Urinary bladder (tissue), 4 donors: ENCODE measurements around the gene ILDR1. TPM values are rescaled to one million over a fixed set of nuclear protein-coding genes. Genes with fewer than 3 reads are reported as not detected.

ENCODE experiments used
- DNase-seq: peaks from one replicate; pipeline ENCODE4 v3.0.0-alpha.2; 2015; ENCODE audit errors: extremely low spot score
- H3K27ac ChIP-seq: one replicate; pipeline ENCODE4 v1.5.1; 2013; ENCODE audit warnings: low read depth, mild to moderate bottlenecking, moderate library complexity
- H3K36me3 ChIP-seq: one replicate; pipeline ENCODE4 v1.6.1; 2013; ENCODE audit warnings: mild to moderate bottlenecking, moderate library complexity; ENCODE audit not compliant: insufficient read depth
- H3K4me1 ChIP-seq: one replicate; pipeline ENCODE4 v1.6.1; 2013; ENCODE audit warnings: mild to moderate bottlenecking, moderate library complexity; ENCODE audit not compliant: insufficient read depth
- H3K4me3 ChIP-seq: one replicate; pipeline ENCODE4 v1.5.1; 2013; ENCODE audit warnings: low read depth, low read length
- WGBS: extraction: QIAGEN DNeasy Blood & Tissue Kit; methylation state at CpG from one replicate; pipeline ENCODE4 v1.1.7; 2013; 5-methylcytosine and 5-hydroxymethylcytosine counted together
- polyA plus RNA-seq: library from polyadenylated mRNA; stranded (reverse); fragments of 200-250 nt; gene quantifications from one replicate; pipeline ENCODE4 v1.2.3, GENCODE V29; 2013
- total RNA-seq: library from RNA; depleted of rRNA; stranded (reverse); fragments of >200 nt; gene quantifications from one replicate; pipeline ENCODE4 v1.2.3, GENCODE V29; 2014
- donor health status: healthy with polysubstance abuse.
- donor health status: healthy.

The ILDR1 gene
- total and polyA plus RNA-seq, 2 donors, result 1.2 TPM

- no peaks in the 10 kb centered on the region for H3K4me1 ChIP-seq
- peak overlapping the region; percentile 75 for H3K27ac ChIP-seq
- H3K36me3 ChIP-seq, result no peaks in the 10 kb centered on the region
- WGBS, result 58% methylated on average over 14 of the region's 14 CpGs
- H3K4me3 ChIP-seq, result no peak overlapping the region
- DNase-seq, result no peak
These were observed 26.6 kb downstream of the ILDR1 start for GRCh38 chr3:121995161-121996137.

GRCh38 chr3:121994551-121994950, 27.5 kb downstream of the ILDR1 start:
- Histone ChIP-seq H3K36me3 (no peaks in the 10 kb centered on the region), H3K4me1 (no peaks in the 10 kb centered on the region), H3K27ac (no peak overlapping the region), H3K4me3 (no peak overlapping the region)
- DNase-seq, result no peak
- WGBS, result 87% methylated on average over 3 of the region's 3 CpGs

- Histone ChIP-seq H3K4me3 (no peak overlapping the region), H3K27ac (no peak overlapping the region), H3K36me3 (no peaks in the 10 kb centered on the region), H3K4me1 (no peaks in the 10 kb centered on the region)
- WGBS, result 95% methylated on average over 31 of the region's 31 CpGs
- no peak for DNase-seq
These were observed 29.2 kb downstream of the ILDR1 start for GRCh38 chr3:121992601-121993560.

GRCh38 chr3:121989943-121990342, 32.1 kb downstream of the ILDR1 start:
- DNase-seq, result no peak
- Histone ChIP-seq H3K36me3 (peaks cover 2% of the 10 kb centered on the region), H3K4me3 (no peak overlapping the region), H3K27ac (no peak overlapping the region), H3K4me1 (no peaks in the 10 kb centered on the region)

GRCh38 chr3:121988146-121988545, 33.9 kb downstream of the ILDR1 start:
- DNase-seq, result no peak
- peaks cover 2% of the 10 kb centered on the region for H3K36me3 ChIP-seq
- H3K27ac ChIP-seq, result no peak overlapping the region
- no peaks in the 10 kb centered on the region for H3K4me1 ChIP-seq
- H3K4me3 ChIP-seq, result no peak overlapping the region
- WGBS, result 82% methylated on average over 2 of the region's 2 CpGs

- 78% methylated on average over 2 of the region's 2 CpGs for WGBS
- Histone ChIP-seq H3K4me1 (no peaks in the 10 kb centered on the region), H3K36me3 (peaks cover 2% of the 10 kb centered on the region), H3K4me3 (no peak overlapping the region), H3K27ac (no peak overlapping the region)
- no peak for DNase-seq
These were observed 36.2 kb downstream of the ILDR1 start for GRCh38 chr3:121985846-121986245.

- H3K36me3 ChIP-seq, result no peaks in the 10 kb centered on the region
- H3K27ac ChIP-seq, result no peak overlapping the region
- no peaks in the 10 kb centered on the region for H3K4me1 ChIP-seq
- DNase-seq, result no peak
- H3K4me3 ChIP-seq, result no peak overlapping the region
- 69% methylated on average over 2 of the region's 2 CpGs for WGBS
These were observed 40.6 kb downstream of the ILDR1 start for GRCh38 chr3:121981473-121981872.

- no peaks in the 10 kb centered on the region for H3K4me1 ChIP-seq
- no peak for DNase-seq
- WGBS, result 76% methylated on average over 5 of the region's 5 CpGs
- no peak overlapping the region for H3K27ac ChIP-seq
- no peaks in the 10 kb centered on the region for H3K36me3 ChIP-seq
- no peak overlapping the region for H3K4me3 ChIP-seq
These were observed 41.6 kb downstream of the ILDR1 start for GRCh38 chr3:121980450-121980796.

- Histone ChIP-seq H3K27ac (no peak overlapping the region), H3K36me3 (no peaks in the 10 kb centered on the region), H3K4me1 (no peaks in the 10 kb centered on the region), H3K4me3 (no peak overlapping the region)
- no peak for DNase-seq
These were observed 42.2 kb downstream of the ILDR1 start for GRCh38 chr3:121979734-121980449.

GRCh38 chr3:121979246-121979645, 42.8 kb downstream of the ILDR1 start:
- Histone ChIP-seq H3K36me3 (no peaks in the 10 kb centered on the region), H3K27ac (no peak overlapping the region), H3K4me3 (no peak overlapping the region), H3K4me1 (no peaks in the 10 kb centered on the region)
- WGBS, result 71% methylated on average over 2 of the region's 2 CpGs
- no peak for DNase-seq

- 79% methylated on average over 1 of the region's 1 CpG for WGBS
- no peak for DNase-seq
- no peak overlapping the region for H3K4me3 ChIP-seq
- no peak overlapping the region for H3K27ac ChIP-seq
- H3K4me1 ChIP-seq, result no peaks in the 10 kb centered on the region
- H3K36me3 ChIP-seq, result no peaks in the 10 kb centered on the region
These were observed 45.3 kb downstream of the ILDR1 start for GRCh38 chr3:121976727-121977126.

- H3K4me3 ChIP-seq, result no peak overlapping the region
- no peak for DNase-seq
- H3K4me1 ChIP-seq, result no peaks in the 10 kb centered on the region
- 86% methylated on average over 1 of the region's 1 CpG for WGBS
- H3K27ac ChIP-seq, result no peak overlapping the region
- no peaks in the 10 kb centered on the region for H3K36me3 ChIP-seq
These were observed 46.2 kb downstream of the ILDR1 start for GRCh38 chr3:121975702-121976302.

GRCh38 chr3:121974601-121975111, 47.4 kb downstream of the ILDR1 start:
- H3K27ac ChIP-seq, result no peak overlapping the region
- no peaks in the 10 kb centered on the region for H3K4me1 ChIP-seq
- no peak overlapping the region for H3K4me3 ChIP-seq
- DNase-seq, result no peak
- no peaks in the 10 kb centered on the region for H3K36me3 ChIP-seq
- 83% methylated on average over 2 of the region's 2 CpGs for WGBS
